PC-9 (cell line): ENCODE results near the gene NDST3.

ENCODE experiments used
- EZH2 ChIP-seq: fragments of 200-600 bp; sonication (generic); IDR thresholded peaks from 2 replicates; pipeline ENCODE4 v1.8.0; 2017; ENCODE audit warnings: antibody characterized with exemption, low read depth
- TF ChIP-seq, protein P1 (sequence below): fragments of 200-600 bp; sonication (generic); conservative IDR thresholded peaks from 2 replicates; pipeline ENCODE4 v1.6.1; 2017; ENCODE audit warnings: mixed run types, antibody characterized with exemption, mild to moderate bottlenecking, moderate library complexity

- TF ChIP-seq, protein P1, sequence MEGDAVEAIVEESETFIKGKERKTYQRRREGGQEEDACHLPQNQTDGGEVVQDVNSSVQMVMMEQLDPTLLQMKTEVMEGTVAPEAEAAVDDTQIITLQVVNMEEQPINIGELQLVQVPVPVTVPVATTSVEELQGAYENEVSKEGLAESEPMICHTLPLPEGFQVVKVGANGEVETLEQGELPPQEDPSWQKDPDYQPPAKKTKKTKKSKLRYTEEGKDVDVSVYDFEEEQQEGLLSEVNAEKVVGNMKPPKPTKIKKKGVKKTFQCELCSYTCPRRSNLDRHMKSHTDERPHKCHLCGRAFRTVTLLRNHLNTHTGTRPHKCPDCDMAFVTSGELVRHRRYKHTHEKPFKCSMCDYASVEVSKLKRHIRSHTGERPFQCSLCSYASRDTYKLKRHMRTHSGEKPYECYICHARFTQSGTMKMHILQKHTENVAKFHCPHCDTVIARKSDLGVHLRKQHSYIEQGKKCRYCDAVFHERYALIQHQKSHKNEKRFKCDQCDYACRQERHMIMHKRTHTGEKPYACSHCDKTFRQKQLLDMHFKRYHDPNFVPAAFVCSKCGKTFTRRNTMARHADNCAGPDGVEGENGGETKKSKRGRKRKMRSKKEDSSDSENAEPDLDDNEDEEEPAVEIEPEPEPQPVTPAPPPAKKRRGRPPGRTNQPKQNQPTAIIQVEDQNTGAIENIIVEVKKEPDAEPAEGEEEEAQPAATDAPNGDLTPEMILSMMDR: no peak
- TF ChIP-seq EZH2: no peak
Measured at GRCh38 chr4:118124997-118125396, 90.7 kb downstream of the NDST3 start.
